ENCODE data around the gene ID3. TPM values are rescaled to one million over a fixed set of nuclear protein-coding genes. Genes with fewer than 3 reads are reported as not detected.
"Not testable (repeated sequence)": the region's sequence is repeated elsewhere in the genome, so short reads cannot be mapped to it uniquely, and the experiment has no call there.

The ID3 gene
- polyA plus RNA-seq, 3 donors = 1.1 to 31.1 (median 2.5) TPM

GRCh38 chr1:23585321-23586022 is 26.2 kb upstream of the ID3 start:
- peak overlapping the region in 1 of 2 donors; percentile 76 for H3K27ac ChIP-seq (ENCODE audit: low read depth in 1 of 2, low read length in 2 of 2)
- Mint-ChIP-seq H3K27ac (peak overlapping the region; percentile 77 to 92 (median 88)), H3K4me3 (peak overlapping the region in 1 of 2 donors; percentile 26), H3K27me3 (ENCODE audit: low read depth in 3 of 3) (peaks cover 9 to 27% (median 11%) of the 10 kb centered on the region in 3 donors), H3K4me1 (peaks cover 18% of the 10 kb centered on the region), H3K9me3 (no peaks in the 10 kb centered on the region), H3K36me3 (no peaks in the 10 kb centered on the region)
- 34% methylated on average over 6 of the region's 10 CpGs for WGBS (ENCODE audit: insufficient coverage)
- H3K4me3 ChIP-seq (replicated peaks in 1 of 3; ENCODE audit: low read depth in 2 of 3, low read length in 3 of 3) = no peak overlapping the region
- no peaks in the 10 kb centered on the region for H3K79me2 ChIP-seq (ENCODE audit: insufficient read depth, low read length)
- H4K20me1 ChIP-seq (ENCODE audit: insufficient read depth, low read length) = no peaks in the 10 kb centered on the region
- peak overlapping the region; percentile 17 for H3K4me2 ChIP-seq (replicated peaks; ENCODE audit: extremely low read depth, low read length, poor library complexity, severe bottlenecking)
- intact Hi-C loops (cut with micrococcal nuclease) = no loop called here
- H3K9me3 ChIP-seq (replicated peaks in 1 of 2; ENCODE audit: control insufficient read depth in 1 of 2, insufficient read depth in 1 of 2, low read length in 2 of 2) = no peaks in the 10 kb centered on the region
- H3K9ac ChIP-seq (ENCODE audit: insufficient read depth, low read length, poor library complexity, severe bottlenecking) = no peak overlapping the region
- no peaks in the 10 kb centered on the region for H3K27me3 ChIP-seq (ENCODE audit: control insufficient read depth in 2 of 2, insufficient read depth in 2 of 2, low read length in 2 of 2)
- peaks cover 9 to 15% of the 10 kb centered on the region in 2 donors for H3K4me1 ChIP-seq (ENCODE audit: control insufficient read depth in 1 of 2, insufficient read depth in 2 of 2, low read length in 2 of 2)
- DNase-seq = peak; percentile 84 to 93 (median 89)
- no peaks in the 10 kb centered on the region for H3K36me3 ChIP-seq (replicated peaks in 1 of 2; ENCODE audit: control insufficient read depth in 1 of 2, insufficient read depth in 2 of 2, low read length in 2 of 2)
- no peak overlapping the region for H2AFZ ChIP-seq (ENCODE audit: insufficient read depth, low read depth, low read length, poor library complexity, severe bottlenecking)
- no peak for TF ChIP-seq CTCF (IDR thresholded peaks at IDR 0.05)

- intact Hi-C loops (cut with micrococcal nuclease); H3K9me3 Mint-ChIP-seq; H4K20me1 ChIP-seq (ENCODE audit: insufficient read depth, low read length); H2AFZ ChIP-seq (ENCODE audit: insufficient read depth, low read depth, low read length, poor library complexity, severe bottlenecking); H3K9ac ChIP-seq (ENCODE audit: insufficient read depth, low read length, poor library complexity, severe bottlenecking); H3K4me2 ChIP-seq (replicated peaks; ENCODE audit: extremely low read depth, low read length, poor library complexity, severe bottlenecking); H3K36me3 Mint-ChIP-seq; H3K27me3 ChIP-seq (ENCODE audit: control insufficient read depth in 2 of 2, insufficient read depth in 2 of 2, low read length in 2 of 2); H3K27ac ChIP-seq (ENCODE audit: low read depth in 1 of 2, low read length in 2 of 2); H3K79me2 ChIP-seq (ENCODE audit: insufficient read depth, low read length); DNase-seq; H3K4me3 ChIP-seq (replicated peaks in 1 of 3; ENCODE audit: low read depth in 2 of 3, low read length in 3 of 3); H3K9me3 ChIP-seq (replicated peaks in 1 of 2; ENCODE audit: control insufficient read depth in 1 of 2, insufficient read depth in 1 of 2, low read length in 2 of 2); H3K4me3 Mint-ChIP-seq; H3K36me3 ChIP-seq (replicated peaks in 1 of 2; ENCODE audit: control insufficient read depth in 1 of 2, insufficient read depth in 2 of 2, low read length in 2 of 2): not testable (repeated sequence)
- Mint-ChIP-seq H3K27me3 (ENCODE audit: low read depth in 3 of 3) (peaks cover 6 to 21% (median 7%) of the 10 kb centered on the region in 3 donors), H3K4me1 (peaks cover 12% of the 10 kb centered on the region), H3K27ac (peak overlapping the region in 1 of 7 donors; percentile 63)
- peaks cover 9 to 15% of the 10 kb centered on the region in 2 donors for H3K4me1 ChIP-seq (ENCODE audit: control insufficient read depth in 1 of 2, insufficient read depth in 2 of 2, low read length in 2 of 2)
Measured at GRCh38 chr1:23583727-23584126, 24.4 kb upstream of the ID3 start.

All from CD14-positive monocyte (primary cell).